ENCODE results near the gene CLIC6. TPM values are rescaled to one million over a fixed set of nuclear protein-coding genes. Genes with fewer than 3 reads are reported as not detected.

Gene CLIC6
- total RNA-seq, 4 donors from 2014 or later, result 0.66 to 3.5 (median 2.0) TPM

GRCh38 chr21:34722684-34723300, 54.0 kb downstream of the CLIC6 start:
- DNase-seq, result no peak
- TF ChIP-seq POLR2A (IDR thresholded peaks at IDR 0.05) (no peak), CTCF (IDR thresholded peaks at IDR 0.05) (peak in 5 of 6 experiments; percentile 7 to 41 (median 30))
- Histone ChIP-seq H3K27me3 (no peaks in the 10 kb centered on the region), H3K4me3 (no peak overlapping the region), H3K9me3 (no peaks in the 10 kb centered on the region), H3K36me3 (no peaks in the 10 kb centered on the region), H3K4me1 (no peaks in the 10 kb centered on the region), H3K27ac (no peak overlapping the region)

- Histone ChIP-seq H3K27me3 (no peaks in the 10 kb centered on the region), H3K4me1 (no peaks in the 10 kb centered on the region), H3K9me3 (no peaks in the 10 kb centered on the region), H3K36me3 (no peaks in the 10 kb centered on the region), H3K27ac (no peak overlapping the region), H3K4me3 (no peak overlapping the region)
- TF ChIP-seq CTCF (IDR thresholded peaks at IDR 0.05) (no peak), POLR2A (IDR thresholded peaks at IDR 0.05) (no peak)
- no peak for DNase-seq
These were observed 55.5 kb downstream of the CLIC6 start for GRCh38 chr21:34724131-34724856.

- DNase-seq, result no peak
- H3K4me3 ChIP-seq, result no peak overlapping the region
- no peaks in the 10 kb centered on the region for H3K27me3 ChIP-seq
- no peak for TF ChIP-seq POLR2A (IDR thresholded peaks at IDR 0.05)
- no peak for TF ChIP-seq CTCF (IDR thresholded peaks at IDR 0.05)
- no peaks in the 10 kb centered on the region for H3K36me3 ChIP-seq
- H3K4me1 ChIP-seq, result no peaks in the 10 kb centered on the region
- H3K9me3 ChIP-seq, result no peaks in the 10 kb centered on the region
- no peak overlapping the region for H3K27ac ChIP-seq
These were observed 56.0 kb downstream of the CLIC6 start for GRCh38 chr21:34724857-34725195.

- no peak for TF ChIP-seq CTCF (IDR thresholded peaks at IDR 0.05)
- TF ChIP-seq POLR2A (IDR thresholded peaks at IDR 0.05), result no peak
- Histone ChIP-seq H3K4me3 (no peak overlapping the region), H3K27ac (no peak overlapping the region), H3K27me3 (no peaks in the 10 kb centered on the region), H3K36me3 (no peaks in the 10 kb centered on the region), H3K9me3 (no peaks in the 10 kb centered on the region), H3K4me1 (no peaks in the 10 kb centered on the region)
- no peak for DNase-seq
These were observed 58.0 kb downstream of the CLIC6 start for GRCh38 chr21:34726627-34727337.

GRCh38 chr21:34728479-34728878, 59.7 kb downstream of the CLIC6 start:
- Histone ChIP-seq H3K27me3 (no peaks in the 10 kb centered on the region), H3K4me3 (no peak overlapping the region), H3K27ac (no peak overlapping the region), H3K4me1 (no peaks in the 10 kb centered on the region), H3K36me3 (no peaks in the 10 kb centered on the region), H3K9me3 (no peaks in the 10 kb centered on the region)
- TF ChIP-seq POLR2A (IDR thresholded peaks at IDR 0.05) (no peak), CTCF (IDR thresholded peaks at IDR 0.05) (no peak)
- DNase-seq, result no peak
